ENCODE data around the gene MSRB3.

The MSRB3 gene

DNA sequence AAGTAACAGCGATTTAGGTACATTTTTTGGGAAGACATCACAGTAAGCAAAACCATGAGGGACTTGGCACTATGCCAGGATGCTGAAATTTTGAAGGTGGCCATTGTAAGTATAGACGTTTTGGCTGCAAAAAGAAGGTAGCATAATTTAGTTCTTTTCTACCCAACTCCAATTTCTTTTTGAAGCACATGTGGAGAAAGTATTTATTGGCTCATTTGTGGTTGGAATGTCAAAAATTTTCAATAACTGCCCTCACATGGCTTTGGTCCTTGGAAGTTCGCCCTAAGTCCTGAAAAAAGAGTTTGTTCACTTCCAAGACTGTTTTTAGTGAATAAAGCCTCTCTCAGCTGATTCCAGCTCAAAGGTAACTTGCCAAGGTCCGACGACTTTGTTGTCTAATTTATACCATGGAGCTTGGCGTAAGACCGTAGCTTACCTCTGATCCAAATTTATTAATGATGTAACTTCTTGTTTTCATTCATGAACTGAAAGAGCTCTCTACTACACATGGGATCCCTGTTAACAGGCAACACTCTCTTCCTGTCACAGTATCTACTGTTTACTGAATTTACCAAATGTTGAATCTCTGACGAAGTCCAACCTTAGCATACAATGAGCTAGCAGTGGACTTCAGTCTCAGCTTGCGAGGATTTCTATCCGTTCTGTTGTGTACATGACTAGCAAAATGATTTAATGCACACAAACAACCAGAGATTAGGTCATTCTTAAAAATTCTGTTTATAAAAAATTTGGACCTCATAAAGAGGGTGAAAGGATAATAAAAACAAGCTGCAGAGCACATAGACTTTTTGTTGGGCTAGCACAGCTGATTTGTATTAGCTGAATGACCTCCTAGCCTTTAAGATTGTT lies 49.0 kb downstream of the MSRB3 start:
- DNase-seq: peak; percentile 87

DNA sequence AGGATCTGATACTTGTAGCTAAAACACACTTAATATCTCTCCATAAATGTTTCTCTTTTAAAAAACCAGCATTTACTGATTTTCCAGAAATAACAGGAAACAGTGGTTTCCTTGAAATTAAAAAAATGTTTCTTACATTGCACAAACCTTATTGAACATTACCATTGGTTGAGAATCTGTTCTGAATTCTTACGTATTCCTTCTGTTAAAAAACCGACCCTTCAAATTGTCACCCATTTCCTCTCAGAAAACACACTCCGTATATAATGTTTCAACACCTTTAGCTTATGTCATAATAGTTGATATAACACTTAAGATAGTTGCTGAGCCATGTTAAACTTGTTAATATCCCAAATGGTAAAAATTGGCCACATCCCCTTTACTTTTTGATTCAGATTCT lies 51.2 kb downstream of the MSRB3 start:
- DNase-seq: no peak

DNA sequence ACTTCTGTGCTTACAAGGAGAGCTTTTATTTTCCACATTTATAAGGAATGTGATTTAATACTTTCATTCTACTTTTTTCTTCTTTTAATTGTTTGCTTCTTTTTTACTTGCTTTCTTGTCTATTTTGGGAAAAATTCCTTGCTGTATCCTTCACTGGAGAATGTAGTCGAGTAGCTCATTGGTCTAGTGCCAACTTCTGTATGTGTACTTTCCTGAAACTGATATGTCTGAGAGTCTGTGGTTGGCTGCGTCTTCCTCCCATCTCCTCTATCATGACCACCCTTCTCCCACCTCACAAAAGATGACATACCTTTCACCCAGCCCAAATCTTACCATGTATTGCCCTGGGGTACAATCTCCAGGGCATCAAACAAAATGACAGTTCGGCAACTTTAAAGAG lies 51.8 kb downstream of the MSRB3 start:
- DNase-seq: peak; percentile 54

DNA sequence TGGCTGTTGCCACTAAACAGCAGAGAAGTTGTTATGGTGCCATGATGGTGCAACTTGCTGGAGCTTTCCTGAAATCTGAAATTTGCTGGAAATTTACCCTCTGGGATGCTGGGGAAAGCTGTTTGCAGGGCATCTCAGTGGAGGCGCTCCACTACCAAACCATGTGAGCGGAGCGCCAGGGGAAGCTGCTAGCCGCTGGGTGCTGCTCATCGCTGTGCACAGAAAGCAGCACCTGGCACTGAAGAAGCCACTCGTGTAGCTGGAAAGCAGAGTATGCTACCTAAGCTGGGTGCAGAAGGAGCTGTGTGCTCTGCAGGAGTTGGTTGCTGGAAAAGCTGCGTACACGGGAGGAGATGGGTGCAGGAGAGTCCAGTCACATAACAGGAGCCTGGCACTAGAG lies 53.0 kb downstream of the MSRB3 start:
- DNase-seq: no peak

DNA sequence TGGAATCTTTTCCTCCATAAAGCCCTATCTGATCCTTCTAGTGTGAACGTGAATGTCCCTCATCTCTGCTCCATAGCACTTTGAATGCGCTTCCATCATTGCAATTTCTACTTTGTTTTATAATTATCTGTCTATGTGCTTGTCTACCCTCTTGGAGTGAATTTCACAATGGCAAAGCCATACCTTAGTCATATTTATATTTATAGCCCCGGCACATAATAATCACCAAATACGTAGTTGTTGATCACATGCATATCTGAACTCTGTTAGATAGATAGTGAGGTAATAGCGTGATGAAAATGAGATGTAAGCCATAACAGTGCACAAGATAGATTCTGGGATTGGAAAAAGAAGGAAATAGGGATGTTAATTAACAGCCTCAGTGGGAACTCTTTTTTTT lies 55.2 kb downstream of the MSRB3 start:
- no peak for DNase-seq

DNA sequence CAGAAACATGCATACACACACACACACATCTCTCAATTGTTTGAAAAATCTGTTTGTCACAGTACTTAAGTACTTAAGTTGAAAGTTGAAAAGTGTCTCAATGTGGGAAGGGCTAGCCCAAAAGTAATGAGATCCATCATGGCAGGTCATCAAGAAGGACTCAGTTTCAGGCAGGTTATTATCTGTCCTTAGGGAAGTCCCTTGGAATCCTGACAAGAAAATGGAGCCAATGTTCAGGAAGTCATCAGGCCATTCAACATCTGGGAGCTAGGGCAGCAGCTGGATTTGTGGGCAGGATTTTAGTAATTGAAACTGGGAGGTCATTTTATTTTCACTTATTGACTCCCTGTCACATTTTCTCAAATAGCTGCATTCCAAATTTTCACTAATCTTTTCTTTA lies 56.0 kb downstream of the MSRB3 start:
- no peak for DNase-seq

DNA sequence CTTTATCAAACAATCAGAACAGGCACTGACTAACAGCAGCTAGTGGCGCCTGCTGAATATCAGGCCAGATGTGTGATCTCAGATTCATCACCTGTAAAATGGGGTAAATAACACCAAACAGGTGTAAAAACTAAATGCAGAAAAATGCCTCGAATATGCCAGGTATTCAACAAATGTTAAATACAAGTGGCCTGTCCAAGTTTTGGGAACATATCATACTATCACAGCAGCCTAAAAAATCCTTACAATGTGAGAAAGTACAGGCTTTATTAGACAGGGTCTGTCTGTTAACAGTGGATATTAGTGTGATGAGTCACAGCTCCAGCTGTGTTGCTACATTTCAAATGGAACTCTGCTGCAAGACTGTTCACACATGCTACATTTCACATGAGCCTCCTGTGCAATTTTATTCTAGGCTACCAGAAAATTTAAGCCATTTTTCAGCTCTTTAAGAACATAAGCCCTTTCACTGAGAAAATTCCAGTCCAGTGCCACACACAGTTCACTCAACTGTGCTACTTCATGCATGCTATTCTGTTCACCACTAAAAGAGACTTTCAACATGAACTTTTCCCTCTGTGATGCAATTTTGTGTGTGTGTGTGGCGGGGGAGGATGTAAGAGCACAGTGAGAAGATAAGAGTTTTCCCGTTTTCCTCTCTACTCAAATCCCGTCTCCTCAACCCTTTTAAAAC lies 56.7 kb downstream of the MSRB3 start:
- peak; percentile 94 for DNase-seq

DNA sequence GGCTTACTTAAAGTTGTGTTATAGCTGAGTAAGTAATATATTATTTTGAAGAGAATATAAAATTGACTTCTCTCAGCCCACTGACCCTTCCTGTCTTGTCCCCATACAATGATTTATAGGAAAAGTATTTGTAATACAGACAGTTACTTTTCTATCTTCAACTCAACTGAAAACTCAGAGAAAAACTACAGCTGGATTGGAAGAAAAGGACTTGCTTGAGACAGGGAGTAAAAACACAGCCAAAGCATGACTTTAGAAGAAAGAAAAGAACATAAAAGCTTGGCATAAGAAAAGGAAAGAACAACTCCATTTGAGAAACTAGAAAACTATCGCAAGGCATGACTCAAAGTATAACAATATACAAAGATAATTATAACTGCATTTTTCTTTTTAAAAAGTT lies 57.5 kb downstream of the MSRB3 start:
- no peak for DNase-seq

DNA sequence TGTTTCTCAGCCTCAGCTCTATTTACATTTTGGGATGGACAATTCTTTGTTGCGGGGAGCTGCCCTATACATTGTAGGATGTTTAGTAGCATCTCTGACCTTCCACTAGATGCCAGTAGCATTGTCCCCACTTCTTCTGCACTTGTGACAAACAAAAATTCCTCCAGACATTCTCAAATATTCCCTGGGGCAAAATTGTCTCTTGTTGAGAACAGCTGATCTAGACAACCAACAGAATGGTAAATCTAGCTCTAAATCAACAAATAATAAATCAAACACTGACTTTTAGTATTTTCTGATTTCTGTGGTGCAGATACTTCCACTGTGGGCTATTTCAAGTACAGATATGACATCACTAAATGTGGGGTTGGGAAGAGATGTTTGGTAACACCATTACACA lies 60.7 kb downstream of the MSRB3 start:
- DNase-seq: no peak

DNA sequence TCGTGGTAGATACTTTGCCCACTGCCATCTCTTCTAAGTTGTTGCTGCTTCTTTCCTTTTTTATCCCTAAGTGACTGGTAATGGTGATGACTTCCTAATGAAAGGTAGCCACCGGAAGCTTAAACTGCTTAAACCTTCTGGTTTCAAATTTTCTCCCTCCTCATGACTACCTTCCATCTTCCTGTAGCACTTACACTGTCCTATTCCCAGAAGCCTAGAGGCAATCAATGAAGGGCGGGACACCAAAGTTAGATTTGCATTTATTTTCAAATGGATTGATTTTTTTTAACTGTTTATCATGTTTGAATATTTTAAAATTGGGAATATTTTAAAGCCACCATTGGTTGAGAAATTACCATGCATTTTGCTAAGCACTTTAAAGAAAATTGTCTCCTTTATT lies 64.7 kb downstream of the MSRB3 start:
- DNase-seq: no peak

DNA sequence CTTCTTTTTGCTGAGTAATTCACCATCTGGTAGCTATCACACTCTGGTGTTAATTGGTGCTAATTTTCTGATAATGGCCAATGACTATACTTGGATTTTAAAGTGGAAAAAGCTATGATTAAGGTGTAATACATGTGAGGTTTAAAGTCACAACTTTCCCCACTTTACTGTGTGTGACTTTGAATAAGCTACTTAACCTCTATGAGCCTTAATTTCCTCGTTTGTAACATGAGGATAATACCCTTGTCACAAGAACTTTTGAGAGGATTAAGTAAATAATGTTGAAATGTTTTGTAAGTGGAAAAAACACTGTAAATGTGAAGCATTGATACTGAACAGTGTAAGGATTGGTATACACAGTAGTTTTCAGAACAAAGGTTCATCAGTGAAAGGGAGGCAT lies 65.3 kb downstream of the MSRB3 start:
- no peak for DNase-seq

DNA sequence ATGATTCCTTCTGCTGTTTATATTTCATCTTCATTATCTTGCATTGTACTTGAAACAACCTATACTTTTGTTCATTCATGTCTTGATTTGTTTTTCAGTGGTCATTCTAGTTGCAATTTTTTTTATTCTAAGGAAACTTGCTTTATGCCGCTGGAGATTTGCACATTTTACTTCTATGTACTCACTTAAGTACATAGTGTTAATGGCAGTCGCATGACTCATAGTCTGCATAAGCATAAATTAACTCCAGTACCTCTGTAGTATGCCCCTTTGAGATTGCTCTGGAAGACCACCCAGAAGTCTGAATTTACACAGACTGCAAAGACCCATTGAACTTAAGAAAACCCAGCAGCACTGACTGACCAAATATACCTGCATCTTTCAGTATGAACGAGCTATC lies 77.0 kb downstream of the MSRB3 start:
- peak; percentile 88 for DNase-seq

DNA sequence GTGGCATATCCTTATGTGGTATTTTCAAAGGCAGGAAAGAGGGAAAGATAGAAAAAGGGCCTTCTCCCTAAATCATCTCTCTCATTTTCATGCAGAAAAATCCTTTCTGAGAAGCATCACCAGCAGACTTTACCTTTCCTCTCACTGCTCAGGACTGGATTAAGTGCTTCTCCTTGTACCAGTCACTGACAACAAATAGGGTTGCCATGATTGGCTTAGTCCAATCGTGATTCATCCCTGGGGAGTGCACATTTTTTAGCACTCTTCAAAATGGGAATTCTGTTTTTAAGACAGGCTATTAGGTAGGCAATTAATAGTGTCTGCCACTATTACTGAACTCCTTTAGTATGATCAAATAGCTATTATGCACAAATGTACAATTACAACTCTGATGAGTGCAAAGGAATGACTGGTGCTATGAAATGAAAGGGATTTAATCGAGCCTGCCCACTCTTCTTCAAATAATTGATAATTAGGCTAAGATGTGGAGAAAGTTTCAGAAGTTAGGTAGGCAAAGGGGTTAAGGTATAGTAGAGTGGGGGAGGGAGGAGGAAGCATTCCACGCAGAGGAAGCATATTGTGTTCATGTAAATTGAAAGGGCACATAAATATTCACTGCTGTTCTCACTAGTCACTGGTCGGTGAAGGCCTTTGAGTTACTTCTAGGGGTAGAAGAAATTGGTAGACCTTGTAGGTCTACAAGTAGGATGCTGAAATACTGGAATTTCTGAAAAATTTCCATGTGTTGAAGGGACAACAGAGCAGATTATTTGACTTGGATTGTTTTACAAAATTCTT lies 84.0 kb downstream of the MSRB3 start:
- no peak for DNase-seq

DNA sequence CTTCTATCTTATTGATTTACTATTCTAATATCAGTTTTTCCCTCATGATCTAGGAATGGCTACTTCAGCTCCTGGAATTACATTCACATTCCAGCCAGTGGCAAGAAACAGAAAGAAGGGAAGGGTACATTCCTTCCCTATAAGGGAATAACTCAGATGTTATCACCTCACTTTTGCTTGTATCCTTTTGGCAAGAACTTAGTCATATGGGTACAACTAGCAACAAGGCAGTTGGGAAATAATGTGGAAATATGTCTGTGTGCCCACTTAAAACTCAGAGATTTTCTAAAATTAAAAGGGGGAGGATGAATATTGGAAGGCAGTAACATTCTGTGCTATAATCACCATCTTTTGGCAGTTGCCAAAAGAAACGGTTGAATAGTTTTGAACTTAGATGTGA lies 85.6 kb downstream of the MSRB3 start:
- DNase-seq: peak; percentile 33

DNA sequence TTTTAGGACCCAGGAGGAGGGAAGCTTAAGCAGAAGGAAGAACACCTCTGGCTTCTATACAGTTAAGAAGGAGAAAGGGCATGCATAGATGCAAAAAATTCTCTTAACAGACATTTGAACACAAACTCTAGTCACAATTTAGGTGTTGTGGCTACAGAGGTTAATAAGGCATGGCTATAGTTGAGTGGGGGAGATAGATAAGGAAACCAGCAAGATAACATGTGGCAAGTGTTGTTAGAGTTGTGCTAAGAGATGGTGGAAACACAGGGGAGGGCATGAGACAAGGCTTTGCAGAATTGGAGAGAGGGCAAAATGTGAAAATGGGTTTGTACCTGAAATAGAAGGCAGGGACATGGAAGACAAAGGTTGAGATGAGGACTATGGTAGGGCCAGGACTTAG lies 88.9 kb downstream of the MSRB3 start:
- no peak for DNase-seq

DNA sequence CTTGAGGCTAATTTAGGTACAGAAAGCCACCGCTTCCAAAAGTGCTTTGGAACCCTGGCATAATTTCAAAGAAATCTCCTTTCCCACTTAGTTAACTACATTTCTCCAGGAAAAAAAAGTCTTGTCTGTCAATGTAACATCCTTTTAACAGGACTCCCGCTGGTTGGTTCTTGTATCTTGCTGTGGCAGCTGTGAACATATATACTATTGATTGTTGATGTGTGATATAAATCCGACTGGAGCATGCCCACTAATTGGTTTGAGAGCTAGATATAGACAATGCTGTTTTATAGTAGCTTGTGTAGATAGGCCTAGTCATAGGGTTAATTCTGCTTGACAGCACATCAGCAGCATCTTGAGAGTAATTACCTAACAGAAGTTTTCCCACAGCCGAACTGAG lies 89.6 kb downstream of the MSRB3 start:
- DNase-seq: no peak

DNA sequence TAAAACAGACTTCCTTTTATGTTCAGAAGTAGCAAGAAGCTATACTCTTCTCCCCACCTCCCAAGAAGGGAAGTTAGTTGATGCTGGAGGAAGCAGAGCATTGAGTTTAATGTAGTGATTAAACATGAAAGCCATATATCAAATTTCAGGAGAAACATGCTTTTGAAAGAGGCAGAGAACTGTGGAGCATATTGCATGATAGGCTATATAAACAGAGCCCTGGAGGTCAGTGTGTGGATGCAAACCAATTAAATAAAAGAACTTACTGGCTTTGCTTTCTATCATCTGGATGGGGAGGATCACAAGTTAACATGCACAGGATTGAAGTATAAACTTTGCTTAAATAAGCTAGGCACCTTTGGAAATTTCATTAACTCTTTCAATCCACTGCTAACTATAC lies 94.1 kb downstream of the MSRB3 start:
- DNase-seq: no peak

DNA sequence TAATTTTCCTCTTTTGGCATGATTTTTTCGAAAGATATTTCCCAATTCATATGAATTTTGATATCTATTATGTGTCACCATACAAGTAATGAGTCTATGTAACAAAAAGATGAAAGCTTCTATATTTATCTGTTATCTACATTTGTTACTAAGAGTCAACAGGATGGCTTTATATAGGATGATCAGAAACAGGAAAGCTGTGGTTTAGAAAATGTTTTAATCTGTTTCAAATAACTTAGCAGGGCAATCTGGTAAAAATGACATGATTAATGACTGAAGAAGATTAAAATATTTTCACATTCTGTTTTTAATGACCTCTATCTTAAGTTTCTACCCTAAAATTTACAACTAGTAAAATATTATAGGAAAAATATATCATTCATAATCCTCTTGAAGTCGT lies 105.8 kb downstream of the MSRB3 start:
- DNase-seq: no peak

DNA sequence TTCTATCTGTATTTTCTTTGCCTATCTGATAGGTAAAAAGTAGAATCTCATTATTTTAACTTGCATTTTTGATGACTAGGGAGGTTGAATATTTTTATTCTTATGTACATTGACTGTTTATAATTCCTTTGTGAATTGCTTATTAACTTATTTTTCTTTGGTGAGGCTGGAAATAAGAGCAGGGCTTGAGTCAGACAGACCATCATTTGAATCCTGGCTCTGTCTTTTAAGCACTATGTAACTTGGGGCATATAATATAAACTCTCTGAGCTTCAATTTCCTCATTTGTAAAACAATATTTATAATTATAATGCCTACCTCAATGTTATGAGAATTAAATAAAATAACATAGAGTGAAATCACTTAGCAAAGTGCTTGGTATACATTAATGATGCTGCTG lies 108.9 kb downstream of the MSRB3 start:
- DNase-seq: no peak

DNA sequence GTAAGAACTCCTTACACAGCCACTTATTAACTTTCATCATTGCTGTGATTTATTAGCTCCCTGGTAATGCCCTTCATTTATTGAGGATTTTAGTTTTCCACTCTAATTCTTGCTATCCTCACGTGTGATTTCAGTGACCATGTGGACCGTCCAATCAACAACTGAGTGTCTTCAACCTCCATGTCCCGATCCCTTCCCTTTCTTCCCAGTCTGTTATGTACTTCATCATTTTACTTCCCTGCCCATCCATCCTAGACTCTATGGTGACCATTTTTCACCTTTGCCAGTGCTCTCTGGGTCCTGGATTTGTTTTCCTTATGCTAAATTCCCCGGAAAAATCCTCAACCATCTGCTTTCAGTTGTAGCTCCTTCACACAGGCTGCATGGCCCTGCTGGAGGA lies 111.0 kb downstream of the MSRB3 start:
- DNase-seq: no peak

DNA sequence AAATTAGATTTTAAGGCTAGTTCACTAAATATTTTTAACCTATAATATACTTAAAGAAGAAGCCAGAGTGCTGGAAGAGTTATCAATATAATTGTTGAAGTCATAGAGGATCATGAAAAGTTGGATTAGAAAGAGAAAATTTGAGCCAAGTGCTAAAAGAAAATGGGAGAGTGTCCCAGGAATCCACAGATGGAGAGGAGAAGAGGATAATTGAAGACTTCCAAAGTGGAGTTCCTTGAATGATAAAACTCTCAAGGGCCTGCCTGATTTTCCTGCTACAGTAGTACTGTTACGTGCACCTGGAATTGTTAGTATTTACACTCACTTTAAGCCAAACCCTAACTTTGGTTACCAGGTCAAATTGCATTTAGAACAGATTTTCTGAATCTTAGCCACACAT lies 113.2 kb downstream of the MSRB3 start:
- DNase-seq: no peak

DNA sequence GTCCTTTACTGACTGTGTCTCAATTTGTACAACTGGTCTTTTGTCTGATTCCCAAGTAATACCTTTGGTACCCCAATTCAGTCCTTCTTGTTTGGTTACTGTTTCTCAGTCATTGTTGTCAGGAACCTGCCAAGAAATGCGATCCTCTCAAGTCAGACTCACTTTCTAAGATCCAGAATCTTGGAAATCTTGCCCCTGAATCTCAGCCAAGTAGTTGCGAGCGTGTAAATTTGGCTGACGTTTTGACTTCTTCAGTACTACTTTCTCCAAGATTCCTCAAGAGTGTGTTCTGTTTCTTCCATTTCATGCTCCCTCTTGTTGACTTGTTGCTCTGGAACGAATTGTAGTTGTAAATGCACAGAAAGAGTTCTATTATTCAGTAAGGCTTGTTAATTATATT lies 114.0 kb downstream of the MSRB3 start:
- no peak for DNase-seq

DNA sequence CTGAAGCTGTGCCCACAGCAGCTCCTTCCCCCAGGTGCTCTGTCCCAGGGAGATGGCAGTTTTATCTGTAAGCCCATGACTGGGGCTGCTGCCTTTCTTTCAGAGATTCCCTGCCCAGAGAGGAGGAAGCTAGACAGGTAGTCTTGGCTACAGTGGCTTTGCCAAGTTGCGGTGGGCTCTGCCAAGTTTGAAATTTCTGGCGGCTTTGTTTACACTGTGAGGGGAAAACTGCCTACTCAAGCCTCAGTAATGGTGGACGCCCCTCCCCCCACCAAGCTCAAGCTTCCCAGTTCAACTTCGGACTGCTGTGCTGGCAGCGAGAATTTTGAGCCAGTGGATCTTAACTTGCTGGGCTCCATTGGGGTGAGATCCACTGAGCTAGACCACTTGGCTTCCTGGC lies 124.7 kb downstream of the MSRB3 start:
- DNase-seq: no peak
